ENCODE data around the gene PPTC7. TPM values are rescaled to one million over a fixed set of nuclear protein-coding genes. Genes with fewer than 3 reads are reported as not detected.
"Not testable (repeated sequence)": the region's sequence is repeated elsewhere in the genome, so short reads cannot be mapped to it uniquely, and the experiment has no call there.

PPTC7 gene
- total and polyA plus RNA-seq, 10 of the 15 experiments (the other 5 are each of a cell fraction or from before 2014, with no cell fraction given), result 4.0 to 69.6 (median 12.3) TPM

GRCh38 chr12:110528277-110528839, 54.8 kb downstream of the PPTC7 start:
- Histone ChIP-seq H3K27me3 (replicated peaks in 1 of 2; ENCODE audit: control insufficient read depth in 2 of 2, insufficient read depth in 2 of 2, low read length in 1 of 2) (no peaks in the 10 kb centered on the region), H3K79me2 (ENCODE audit: control insufficient read depth, insufficient read depth, low read length) (peaks cover 14% of the 10 kb centered on the region), H3K4me2 (ENCODE audit: control insufficient read depth, insufficient read depth) (no peak overlapping the region), H3K4me3 (no peak overlapping the region), H3K4me1 (ENCODE audit: control insufficient read depth, insufficient read depth, low read length) (peaks cover 54% of the 10 kb centered on the region), H4K20me1 (ENCODE audit: control insufficient read depth, insufficient read depth) (no peaks in the 10 kb centered on the region), H3K27ac (ENCODE audit: control insufficient read depth, insufficient read depth) (no peak overlapping the region; the same call in 1 of the 2 replicates), H3K36me3 (ENCODE audit: control insufficient read depth in 2 of 2, insufficient read depth in 2 of 2, low read length in 1 of 2) (peaks cover 0 to 4% of the 10 kb centered on the region in 2 experiments; a peak in 2 of 4 replicates), H3K9me3 (replicated peaks; ENCODE audit: control insufficient read depth, insufficient read depth, low read length) (no peaks in the 10 kb centered on the region), H3K9ac (ENCODE audit: control insufficient read depth, insufficient read depth, low read length) (no peak overlapping the region), H2AFZ (ENCODE audit: control insufficient read depth, low read depth, low read length) (no peak overlapping the region)
- BruUV-seq (replicated peaks), result no TSS peak
- ATAC-seq (no peak), DNase-seq (ENCODE audit: low read depth, low spot score) (no peak), FAIRE-seq (no peak)
- intact Hi-C loops (cut with micrococcal nuclease; ENCODE audit: unreplicated experiment), result no loop called here
- TF ChIP-seq GABPA (IDR thresholded peaks at IDR 0.05; ENCODE audit: low read depth) (no peak), ZNF274 (IDR thresholded peaks at IDR 0.05; ENCODE audit: insufficient read depth, insufficient read length) (no peak), ETV6 (conservative IDR thresholded peaks at IDR 0.05 in 1 of 2, IDR thresholded peaks at IDR 0.05 in 1 of 2; ENCODE audit: borderline replicate concordance in 1 of 2, low read depth in 1 of 2) (no peak), YY1 (IDR thresholded peaks at IDR 0.05; ENCODE audit: low read depth, low read length) (0 out of 2 replicates have a peak, but pooled peaks have one; percentile 14), RUNX3 (IDR thresholded peaks at IDR 0.05; ENCODE audit: low read length) (peak; percentile 56), CHD2 (IDR thresholded peaks at IDR 0.05; ENCODE audit: borderline replicate concordance, low read depth, low read length) (no peak), GATAD2B (conservative IDR thresholded peaks at IDR 0.05; ENCODE audit: low read depth) (no peak), KAT2A (conservative IDR thresholded peaks at IDR 0.05; ENCODE audit: control insufficient read depth, low read depth, low read length) (no peak), RB1 (IDR thresholded peaks at IDR 0.05; ENCODE audit: borderline replicate concordance) (no peak), NR2C2 (IDR thresholded peaks at IDR 0.05; ENCODE audit: borderline replicate concordance, control insufficient read depth, insufficient read length, low read depth) (no peak), CBX3 (IDR thresholded peaks at IDR 0.05; ENCODE audit: borderline replicate concordance, low read depth) (no peak), JUND (IDR thresholded peaks at IDR 0.05; ENCODE audit: low read depth, low read length) (no peak), ZBTB33 (IDR thresholded peaks at IDR 0.05) (peak; percentile 90), IRF4 (IDR thresholded peaks at IDR 0.05; ENCODE audit: low read depth, low read length) (no peak)
- POLR2A ChIA-PET, result interaction anchor here (0.7 to 10.4 kb wide), 7 partner anchors 9 to 78 kb away, joined by 4 to 122 read pairs (median 5); no protein-coding TSS in a partner anchor
- RAD21 ChIA-PET (ENCODE audit: unreplicated experiment), result interaction anchor here (1.0 to 7.3 kb wide), 11 partner anchors 9 to 78 kb away, joined by 3 to 109 read pairs (median 5); partner anchors contain the start of gene ARPC3
- in situ Hi-C loops (cut with MboI), result no loop called here
- SMC1A ChIA-PET (ENCODE audit: uncharacterized antibody, unreplicated experiment), result interaction anchor here (1.0 to 18.4 kb wide), 14 partner anchors 10 to 151 kb away, joined by 3 to 308 read pairs (median 10); partner anchors contain the start of genes FAM216A and GPN3
- 41% methylated on average over 6 of the region's 6 CpGs for WGBS (ENCODE audit: insufficient coverage, insufficient replicate concordance, low lambda C conversion rate, missing lambda C conversion rate)
- CTCF ChIA-PET, result interaction anchor here (0.7 to 4.3 kb wide), 10 partner anchors 9 to 73 kb away, joined by 3 to 33 read pairs (median 4); no protein-coding TSS in a partner anchor

DNA sequence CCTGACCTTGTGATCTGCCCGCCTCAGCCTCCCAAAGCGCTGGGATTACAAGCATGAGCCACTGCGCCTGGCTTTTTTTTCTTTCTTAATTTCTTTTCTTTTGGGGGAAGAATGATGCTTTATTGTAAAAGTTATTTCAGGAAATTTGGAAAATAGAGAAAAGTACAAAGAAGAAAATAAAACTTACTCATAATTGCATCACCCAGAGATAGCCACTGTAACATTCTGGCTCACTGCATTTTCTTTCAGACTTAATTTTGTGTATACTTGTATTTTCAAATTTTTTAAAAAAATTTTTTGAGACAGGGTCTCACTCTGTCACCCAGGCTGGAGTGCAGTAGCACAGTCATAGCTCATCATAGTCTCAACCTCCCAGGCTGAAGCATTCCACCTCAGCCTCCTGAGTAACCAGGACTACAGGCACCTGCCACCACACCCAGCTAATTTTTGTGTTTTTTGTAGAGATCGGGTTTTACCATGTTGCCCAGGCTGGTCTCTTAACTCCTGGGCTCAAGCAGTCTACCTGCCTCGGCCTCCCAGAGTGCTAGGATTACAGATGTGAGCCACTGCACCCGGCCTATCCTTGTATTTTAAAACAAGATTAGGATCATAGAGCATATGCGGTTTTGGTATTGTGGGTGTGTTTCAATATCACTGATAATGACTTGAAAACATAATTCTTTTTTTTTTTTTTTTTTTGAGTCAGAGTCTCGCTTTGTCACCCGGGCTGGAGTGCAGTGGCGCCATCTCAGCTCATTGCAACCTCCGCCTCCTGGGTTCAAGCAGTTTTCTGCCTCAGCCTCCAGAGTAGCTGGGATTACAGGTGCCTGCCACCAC, 62.0 kb downstream of the PPTC7 start:
- H2AFZ ChIP-seq (ENCODE audit: control insufficient read depth, low read depth, low read length); intact Hi-C loops (cut with micrococcal nuclease; ENCODE audit: unreplicated experiment); H3K9ac ChIP-seq (ENCODE audit: control insufficient read depth, insufficient read depth, low read length); ATAC-seq; FAIRE-seq; BruUV-seq (replicated peaks); in situ Hi-C loops (cut with MboI); H3K36me3 ChIP-seq (ENCODE audit: control insufficient read depth in 2 of 2, insufficient read depth in 2 of 2, low read length in 1 of 2); H3K4me1 ChIP-seq (ENCODE audit: control insufficient read depth, insufficient read depth, low read length); H3K9me3 ChIP-seq (replicated peaks; ENCODE audit: control insufficient read depth, insufficient read depth, low read length); DNase-seq (ENCODE audit: low read depth, low spot score); H3K79me2 ChIP-seq (ENCODE audit: control insufficient read depth, insufficient read depth, low read length); H3K27me3 ChIP-seq (replicated peaks in 1 of 2; ENCODE audit: control insufficient read depth in 2 of 2, insufficient read depth in 2 of 2, low read length in 1 of 2); H3K4me3 ChIP-seq; H3K4me2 ChIP-seq (ENCODE audit: control insufficient read depth, insufficient read depth); H4K20me1 ChIP-seq (ENCODE audit: control insufficient read depth, insufficient read depth); H3K27ac ChIP-seq (ENCODE audit: control insufficient read depth, insufficient read depth): not testable (repeated sequence)
- ChIA-PET RAD21 (ENCODE audit: unreplicated experiment) (interaction anchor here (1.3 to 2.8 kb wide), 2 partner anchors 8 to 79 kb away, joined by 4 to 10 read pairs; no protein-coding TSS in a partner anchor), CTCF (interaction anchor here (1.3 kb wide), 1 partner anchor 81 kb away, joined by 3 read pairs; no protein-coding TSS in a partner anchor), SMC1A (ENCODE audit: uncharacterized antibody, unreplicated experiment) (interaction anchor here (11.7 to 26.9 kb wide), 2 partner anchors 10 to 78 kb away, joined by 162 to 492 read pairs; no protein-coding TSS in a partner anchor), POLR2A (interaction anchor here (0.6 kb wide), 4 partner anchors 20 to 370 kb away, joined by 3 to 6 read pairs (median 5); no protein-coding TSS in a partner anchor)
- WGBS (ENCODE audit: insufficient coverage, insufficient replicate concordance, low lambda C conversion rate, missing lambda C conversion rate), result 88% methylated on average over 11 of the region's 11 CpGs

All from GM12878 (cell line).